ENCODE data around the gene FIBCD1.

The FIBCD1 gene

DNA sequence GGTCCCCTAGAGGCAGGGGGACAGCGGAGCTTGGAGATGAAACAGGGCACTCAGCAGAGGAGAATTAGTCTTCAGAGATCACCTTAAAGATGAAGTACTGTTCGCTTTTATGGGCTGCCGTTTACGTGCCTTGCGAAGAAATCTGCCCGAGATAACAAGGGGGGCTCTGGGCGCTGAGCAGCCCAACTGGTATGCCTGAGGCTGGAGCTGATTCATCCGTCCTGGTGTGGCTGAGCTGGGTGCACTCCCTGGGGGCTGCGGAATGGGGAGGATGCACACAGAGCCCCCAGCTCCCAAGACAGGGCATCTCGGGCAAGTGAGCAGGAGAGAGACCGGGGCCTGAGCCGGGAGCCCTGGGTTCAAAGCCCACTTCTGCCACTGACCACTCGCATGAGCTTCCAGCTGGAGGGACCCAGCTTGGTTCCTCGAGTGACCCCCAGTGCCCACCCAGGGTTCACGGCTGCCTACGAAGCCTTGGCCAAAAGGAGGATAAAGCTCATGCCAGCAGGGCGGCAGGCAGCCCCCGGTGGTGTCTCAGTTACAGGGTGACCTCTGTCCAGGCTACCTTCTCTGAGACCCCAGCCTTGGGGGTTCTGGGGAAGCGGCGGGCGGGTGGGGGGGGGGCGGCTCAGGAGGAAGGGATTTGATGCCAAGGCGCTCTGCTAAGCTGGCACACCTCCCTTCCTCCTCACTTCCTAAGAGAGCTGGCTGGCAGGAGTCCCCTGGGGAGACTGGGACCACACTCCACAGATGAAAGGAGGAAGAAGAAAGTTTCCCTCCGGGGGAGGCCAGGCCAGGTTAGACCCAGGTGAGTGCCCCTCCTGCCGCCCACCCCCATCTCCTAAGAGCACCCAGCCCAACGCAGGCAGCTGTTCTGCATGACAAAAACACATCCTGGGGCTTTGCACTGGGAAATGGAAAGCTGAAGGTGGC lies 5.7 kb downstream of the FIBCD1 start:
- POLR2A ChIA-PET = no interaction called here
- CTCF ChIA-PET = interaction anchor here (1.3 to 3.0 kb wide), 5 partner anchors 63 to 232 kb away, joined by 5 to 11 read pairs (median 9); no protein-coding TSS in a partner anchor

DNA sequence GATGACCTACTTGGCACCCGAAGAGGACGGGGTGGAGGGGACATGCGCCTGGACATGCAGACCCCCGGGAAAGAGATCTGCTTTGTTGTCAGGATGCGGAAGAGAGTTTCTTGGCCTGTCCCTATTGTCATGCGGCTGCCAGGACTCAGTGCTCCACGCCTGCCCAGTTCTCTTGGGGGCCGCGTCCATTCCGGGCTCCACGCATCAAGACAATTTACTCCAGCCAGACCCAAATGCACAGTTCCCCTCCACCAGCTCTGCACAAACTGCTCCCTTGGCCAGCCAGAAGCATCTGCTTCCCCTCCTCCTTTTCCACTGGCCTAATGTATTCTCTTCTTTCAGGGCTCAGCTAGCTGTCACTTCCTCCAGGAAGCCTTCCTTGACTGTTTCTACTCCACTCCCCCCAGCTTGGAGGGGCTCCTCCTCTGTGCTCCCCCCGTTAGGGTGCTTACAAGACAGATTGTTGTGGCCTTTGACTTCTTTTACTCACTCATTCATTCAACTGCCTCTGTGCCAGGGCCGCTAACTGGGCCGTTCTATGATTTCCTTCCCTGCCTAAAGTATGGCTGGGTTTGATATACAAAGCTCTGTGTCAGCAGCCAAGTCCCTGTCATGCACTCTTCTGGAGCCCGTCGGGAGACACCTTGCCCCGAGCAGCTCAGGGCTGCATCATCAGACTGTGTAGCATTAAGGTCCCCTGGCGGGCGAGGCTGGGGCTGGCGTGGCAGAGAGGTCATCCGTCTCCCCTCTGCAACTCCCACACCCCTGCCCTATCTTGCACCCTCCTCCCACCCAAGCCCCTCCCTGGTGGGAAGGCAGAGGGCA lies 6.6 kb downstream of the FIBCD1 start:
- no peak for DNase-seq (ENCODE audit: extremely low spot score)

More for the DNA sequence above, 5.7 kb downstream of the FIBCD1 start:
- TF ChIP-seq, protein P1, sequence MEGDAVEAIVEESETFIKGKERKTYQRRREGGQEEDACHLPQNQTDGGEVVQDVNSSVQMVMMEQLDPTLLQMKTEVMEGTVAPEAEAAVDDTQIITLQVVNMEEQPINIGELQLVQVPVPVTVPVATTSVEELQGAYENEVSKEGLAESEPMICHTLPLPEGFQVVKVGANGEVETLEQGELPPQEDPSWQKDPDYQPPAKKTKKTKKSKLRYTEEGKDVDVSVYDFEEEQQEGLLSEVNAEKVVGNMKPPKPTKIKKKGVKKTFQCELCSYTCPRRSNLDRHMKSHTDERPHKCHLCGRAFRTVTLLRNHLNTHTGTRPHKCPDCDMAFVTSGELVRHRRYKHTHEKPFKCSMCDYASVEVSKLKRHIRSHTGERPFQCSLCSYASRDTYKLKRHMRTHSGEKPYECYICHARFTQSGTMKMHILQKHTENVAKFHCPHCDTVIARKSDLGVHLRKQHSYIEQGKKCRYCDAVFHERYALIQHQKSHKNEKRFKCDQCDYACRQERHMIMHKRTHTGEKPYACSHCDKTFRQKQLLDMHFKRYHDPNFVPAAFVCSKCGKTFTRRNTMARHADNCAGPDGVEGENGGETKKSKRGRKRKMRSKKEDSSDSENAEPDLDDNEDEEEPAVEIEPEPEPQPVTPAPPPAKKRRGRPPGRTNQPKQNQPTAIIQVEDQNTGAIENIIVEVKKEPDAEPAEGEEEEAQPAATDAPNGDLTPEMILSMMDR (IDR thresholded peaks at IDR 0.05; ENCODE audit: control extremely low read depth, extremely low read depth, low read depth, missing control alignments) = no peak
- no peak for DNase-seq (ENCODE audit: extremely low spot score)

DNA sequence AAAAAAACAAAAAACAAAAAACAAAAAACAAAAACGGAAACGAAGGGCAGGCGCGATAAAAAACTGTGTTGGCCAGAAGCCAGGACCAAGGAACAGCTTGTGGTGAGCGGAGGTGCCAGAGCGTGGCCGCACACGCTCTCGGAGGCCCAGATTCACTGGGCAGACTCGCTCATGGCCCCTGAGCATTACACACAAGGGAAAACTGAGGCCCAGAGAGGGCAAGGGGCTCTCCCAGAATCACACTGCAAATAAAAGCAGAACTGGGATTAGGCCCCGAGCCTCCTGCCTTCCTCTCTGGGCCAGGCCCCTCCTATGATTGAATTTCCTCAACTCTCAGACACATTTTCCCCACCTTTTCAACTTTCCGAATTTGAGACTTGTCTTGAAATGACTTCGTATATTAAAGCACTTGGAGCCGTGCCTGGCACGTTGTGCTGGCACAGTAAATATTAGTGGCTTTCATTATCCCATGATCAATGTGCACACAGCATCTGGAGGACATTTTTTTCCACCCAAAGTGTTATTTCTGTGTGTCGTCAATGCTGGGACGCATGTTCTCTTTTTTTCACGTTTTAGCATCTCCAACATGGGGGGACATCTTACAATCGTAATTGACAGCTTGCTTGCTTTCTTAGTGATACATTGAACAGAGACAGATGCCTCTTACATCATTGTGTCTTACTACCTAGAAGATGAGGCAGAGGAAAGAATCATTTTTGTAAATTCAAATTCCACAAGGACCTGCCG lies 7.4 kb downstream of the FIBCD1 start:
- ChIA-PET CTCF (interaction anchor here (1.2 to 3.0 kb wide), 4 partner anchors 14 to 225 kb away, joined by 3 to 11 read pairs (median 10); no protein-coding TSS in a partner anchor), POLR2A (no interaction called here)

More for the DNA sequence above, 6.6 kb downstream of the FIBCD1 start:
- CTCF ChIA-PET = interaction anchor here (0.6 to 3.0 kb wide), 6 partner anchors 15 to 231 kb away, joined by 3 to 11 read pairs (median 7); no protein-coding TSS in a partner anchor
- POLR2A ChIA-PET = no interaction called here
- TF ChIP-seq, protein P1 (IDR thresholded peaks at IDR 0.05; ENCODE audit: control extremely low read depth, extremely low read depth, low read depth, missing control alignments) = no peak

DNA sequence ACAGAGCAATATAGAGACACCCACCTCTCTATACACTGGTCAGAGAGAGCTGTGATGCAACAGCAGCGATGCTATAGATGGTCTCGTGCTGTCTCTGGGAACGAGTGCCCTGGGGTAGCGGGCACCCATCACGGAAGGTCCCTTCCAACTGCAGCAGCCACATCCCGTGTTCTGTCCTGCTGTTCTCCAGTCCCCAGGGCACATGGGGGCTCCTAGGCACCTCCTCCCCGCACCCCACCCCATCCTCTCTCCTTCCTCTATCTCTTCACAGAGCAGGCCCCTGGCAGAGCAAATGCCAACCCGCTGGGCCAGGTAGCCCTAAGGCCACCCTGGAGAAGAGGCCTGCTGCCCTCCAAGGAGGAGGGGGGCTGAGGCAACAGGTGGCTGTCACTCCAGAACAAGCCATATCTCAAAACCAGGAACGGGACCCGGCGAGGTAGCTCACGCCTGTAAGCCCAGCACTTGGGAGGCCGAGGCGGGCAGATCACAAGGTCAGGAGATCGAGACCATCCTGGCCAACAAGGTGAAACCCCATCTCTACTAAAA lies 8.2 kb downstream of the FIBCD1 start:
- ChIA-PET CTCF (interaction anchor here (1.2 to 3.0 kb wide), 3 partner anchors 13 to 224 kb away, joined by 3 to 11 read pairs (median 9); no protein-coding TSS in a partner anchor), POLR2A (no interaction called here)
- TF ChIP-seq, protein P1 (IDR thresholded peaks at IDR 0.05; ENCODE audit: control extremely low read depth, extremely low read depth, low read depth, missing control alignments) = no peak
- DNase-seq (ENCODE audit: extremely low spot score) = no peak

More for the DNA sequence above, 7.4 kb downstream of the FIBCD1 start:
- TF ChIP-seq, protein P1 (IDR thresholded peaks at IDR 0.05; ENCODE audit: control extremely low read depth, extremely low read depth, low read depth, missing control alignments) = no peak
- peak; percentile 67 for DNase-seq (ENCODE audit: extremely low spot score)

DNA sequence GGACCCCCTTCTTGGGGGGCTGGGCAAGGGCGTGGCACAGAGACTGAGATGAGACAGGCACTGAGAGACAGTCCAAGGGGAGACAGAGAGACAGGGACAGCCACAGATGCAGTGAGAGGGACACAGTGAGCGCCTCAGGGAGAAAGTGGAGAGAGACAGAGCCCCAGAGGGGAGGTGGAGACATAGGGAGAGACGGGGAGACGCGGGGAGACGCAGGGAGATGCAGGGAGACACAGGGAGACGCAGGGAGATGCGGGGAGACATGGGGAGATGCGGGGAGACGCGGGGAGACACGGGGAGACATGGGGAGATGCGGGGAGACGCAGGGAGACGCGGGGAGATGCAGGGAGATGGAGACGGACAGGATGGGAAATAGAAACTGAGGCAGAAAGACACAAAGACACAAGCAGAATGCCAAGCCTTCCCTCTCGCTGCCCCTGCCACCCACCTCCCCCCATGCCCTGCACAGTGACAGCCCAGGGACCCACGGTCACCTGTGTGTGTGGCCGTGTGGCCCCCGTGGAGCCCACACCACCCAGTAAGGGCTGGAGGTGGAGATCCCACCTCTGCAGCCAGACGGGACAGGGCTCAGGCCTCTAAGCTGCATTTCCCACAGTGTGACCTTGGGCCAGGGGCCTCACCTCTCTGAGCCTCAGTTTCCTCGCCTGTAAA lies 8.8 kb downstream of the FIBCD1 start:
- CTCF ChIA-PET = interaction anchor here (1.1 kb wide), 1 partner anchor 65 kb away, joined by 3 read pairs; no protein-coding TSS in a partner anchor
- TF ChIP-seq, protein P1 (IDR thresholded peaks at IDR 0.05; ENCODE audit: control extremely low read depth, extremely low read depth, low read depth, missing control alignments) = no peak
- POLR2A ChIA-PET = no interaction called here
- no peak for DNase-seq (ENCODE audit: extremely low spot score)
